GM18505 (cell line): ENCODE results near the gene AP4S1.
"Not testable (repeated sequence)": the region's sequence is repeated elsewhere in the genome, so short reads cannot be mapped to it uniquely, and the experiment has no call there.

Experiments used
- ATAC-seq: cut with Tn5 transposase; IDR thresholded peaks from one replicate; pipeline ENCODE4 v1.9.1; 2021; ENCODE audit not compliant: unreplicated experiment
- POLR2A ChIP-seq: IDR thresholded peaks from 4 replicates; pipeline ENCODE4 v1.6.1; 2011; ENCODE audit warnings: borderline replicate concordance; ENCODE audit not compliant: insufficient read depth, insufficient read length; ENCODE audit errors: extremely low read depth

AP4S1 gene

DNA sequence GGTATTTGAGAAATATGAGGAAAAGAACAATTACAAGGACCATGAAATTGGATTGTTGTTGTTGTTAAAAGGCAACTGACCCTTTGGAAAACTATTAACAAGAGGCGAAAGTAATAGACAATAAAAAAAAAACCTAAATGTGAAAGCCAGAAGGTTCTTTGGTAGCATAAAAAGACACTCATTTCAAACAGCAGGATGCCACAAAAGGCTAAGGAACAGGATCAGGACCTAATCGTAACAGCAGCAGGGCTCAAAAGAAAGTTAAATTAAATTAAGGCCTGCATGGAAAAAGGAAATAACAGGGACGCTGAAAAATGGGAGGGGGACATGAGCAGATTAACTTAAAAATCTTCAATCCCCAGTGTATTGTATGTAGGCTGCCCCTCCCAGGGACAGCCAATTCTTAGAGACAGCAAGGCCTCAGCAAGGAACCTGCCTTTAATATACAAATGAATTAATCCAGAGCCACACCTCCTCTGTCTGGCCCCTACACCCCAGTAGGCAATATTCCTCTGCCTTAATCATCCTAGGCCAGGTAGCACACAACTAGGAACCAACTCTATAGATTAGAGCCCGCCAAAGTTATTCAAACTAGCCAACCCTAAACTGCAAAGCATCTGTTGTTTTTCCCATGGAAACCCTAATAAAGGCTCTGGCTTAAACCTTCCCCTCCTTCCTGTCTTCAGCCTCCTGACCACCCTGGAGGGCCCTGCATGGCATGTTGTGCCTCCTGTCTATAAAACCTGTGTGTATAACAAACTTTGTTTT lies 28.4 kb upstream of the AP4S1 start:
- no peak for TF ChIP-seq POLR2A
- ATAC-seq, result no peak

GRCh38 chr14:30998100-30998706 lies 27.2 kb upstream of the AP4S1 start:
- TF ChIP-seq POLR2A, result no peak
- no peak for ATAC-seq

DNA sequence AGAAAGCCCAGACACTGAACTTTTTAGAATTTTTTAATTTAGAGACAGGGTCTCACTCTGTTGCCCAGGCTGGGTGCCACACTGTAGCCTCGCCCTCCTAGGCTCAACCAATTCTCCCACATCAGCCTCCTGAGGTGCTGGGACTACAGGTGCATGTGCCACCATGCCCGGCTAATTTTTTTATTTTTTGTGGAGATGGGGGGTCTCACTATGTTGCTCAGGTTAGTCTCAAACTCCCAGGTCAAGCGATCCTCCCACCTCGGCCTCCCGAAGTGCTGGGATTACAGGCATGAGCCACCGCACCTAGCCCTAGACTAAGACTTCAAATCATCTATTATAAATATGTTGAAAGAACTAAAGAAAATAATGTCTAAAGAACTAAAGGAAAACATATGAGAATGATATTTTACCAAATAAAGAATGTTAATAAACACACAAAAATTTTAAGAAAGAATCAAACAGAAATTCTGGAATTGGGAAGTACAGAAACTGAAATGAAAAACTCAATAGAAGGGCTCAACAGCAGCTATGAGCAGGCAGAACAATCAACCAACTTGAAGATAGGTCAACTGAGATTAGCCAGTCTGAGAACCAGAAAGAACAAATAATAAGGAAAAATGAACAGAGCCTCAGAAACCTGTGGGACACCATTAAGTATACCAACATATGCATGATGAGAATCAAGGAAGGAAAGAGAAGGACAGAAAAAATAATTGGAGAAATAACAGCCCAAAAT lies 26.2 kb upstream of the AP4S1 start:
- no peak for ATAC-seq
- no peak for TF ChIP-seq POLR2A

GRCh38 chr14:31000629-31001338 lies 24.7 kb upstream of the AP4S1 start:
- no peak for TF ChIP-seq POLR2A
- ATAC-seq, result no peak

DNA sequence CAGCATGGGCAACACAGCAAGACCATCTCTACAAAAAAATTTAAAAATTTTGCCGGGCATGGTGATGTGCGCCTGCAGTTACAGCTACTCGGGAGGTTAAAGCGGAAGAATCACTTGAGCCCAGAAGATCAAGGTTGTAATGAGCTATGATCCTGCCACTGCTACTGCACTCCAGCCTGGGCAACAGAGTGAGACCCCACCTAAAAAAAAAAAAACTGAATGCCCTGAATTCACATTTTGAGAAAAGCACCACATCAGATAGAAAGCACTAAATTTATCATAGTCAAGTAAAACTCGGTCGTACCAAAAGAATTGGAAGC lies 24.1 kb upstream of the AP4S1 start:
- ATAC-seq, result no peak
- no peak for TF ChIP-seq POLR2A

- TF ChIP-seq POLR2A, result no peak
- ATAC-seq, result no peak
Observed at GRCh38 chr14:31003284-31003683, 22.2 kb upstream of the AP4S1 start.

GRCh38 chr14:31004007-31004406 lies 21.4 kb upstream of the AP4S1 start:
- not testable (repeated sequence) for ATAC-seq

DNA sequence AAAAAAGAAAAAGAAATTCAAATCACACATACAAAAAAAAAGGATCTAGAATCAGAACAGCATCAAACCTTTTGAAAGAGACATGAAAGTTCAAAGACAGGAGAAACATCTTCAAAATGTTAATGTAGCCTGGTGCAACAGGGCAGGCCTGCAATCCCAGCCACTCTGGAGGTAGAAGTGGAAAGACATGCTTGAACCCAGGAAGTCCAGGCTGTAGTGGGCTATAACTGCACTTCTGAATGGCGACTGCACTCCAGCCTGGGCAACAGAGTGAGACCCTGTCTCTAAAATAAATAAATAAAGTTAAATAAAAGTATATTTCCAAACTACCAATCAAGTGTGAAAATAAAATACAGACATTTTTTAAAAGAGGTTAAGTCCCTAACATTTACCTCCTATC lies 18.7 kb upstream of the AP4S1 start:
- ATAC-seq, result no peak
- TF ChIP-seq POLR2A, result no peak

GRCh38 chr14:31009836-31010574 lies 15.4 kb upstream of the AP4S1 start:
- no peak for TF ChIP-seq POLR2A

GRCh38 chr14:31010935-31011334 lies 14.5 kb upstream of the AP4S1 start:
- no peak for TF ChIP-seq POLR2A
- no peak for ATAC-seq

More at GRCh38 chr14:31009836-31010574, 15.4 kb upstream of the AP4S1 start:
- no peak for ATAC-seq

DNA sequence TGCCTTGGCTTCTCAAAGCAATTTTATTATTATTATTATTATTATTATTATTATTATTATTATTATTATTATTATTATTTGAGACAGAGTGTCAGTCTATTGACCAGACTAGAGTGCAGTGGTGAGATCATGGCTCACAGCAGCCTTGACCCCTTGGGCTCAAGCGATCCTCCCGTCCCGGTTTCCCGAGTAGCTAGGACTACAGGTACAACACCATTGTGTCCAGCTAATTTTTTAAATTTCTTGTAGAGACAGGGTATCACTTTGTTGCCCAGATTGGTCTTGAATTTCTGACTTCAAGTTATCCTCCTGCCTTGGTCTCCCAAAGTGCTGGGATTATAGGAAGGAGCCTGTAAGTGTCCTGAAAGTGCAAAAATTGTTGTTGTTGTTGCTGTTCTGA lies 11.6 kb upstream of the AP4S1 start:
- no peak for TF ChIP-seq POLR2A
- no peak for ATAC-seq

DNA sequence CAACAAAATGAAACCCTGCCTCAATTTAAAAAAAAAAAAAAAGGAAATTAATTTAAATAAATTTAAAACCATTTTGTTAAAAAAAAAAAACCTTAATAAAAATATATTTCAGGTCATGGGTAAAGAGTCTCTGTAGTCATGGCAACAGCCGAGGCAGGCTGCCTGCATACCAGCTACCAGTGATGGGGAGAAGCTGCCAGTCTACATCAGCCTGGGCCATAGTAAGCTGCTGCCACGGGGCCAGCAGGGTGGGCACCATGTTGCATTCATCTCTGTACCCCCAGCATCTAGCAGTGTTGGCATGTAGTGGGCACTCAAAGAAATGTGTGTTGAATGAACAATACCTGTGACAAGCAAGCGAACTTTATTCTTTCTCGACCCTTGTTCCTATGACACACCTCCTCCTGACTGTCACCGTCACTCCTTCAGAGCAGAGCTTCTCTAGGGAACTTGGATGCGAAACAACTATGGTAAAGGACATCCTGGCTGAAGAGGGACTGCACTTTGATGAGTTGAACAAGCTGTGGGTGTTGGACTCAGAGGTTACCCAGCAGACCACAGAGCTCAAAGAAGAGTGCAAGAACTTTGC lies 7.3 kb upstream of the AP4S1 start:
- no peak for ATAC-seq
- TF ChIP-seq POLR2A, result no peak

DNA sequence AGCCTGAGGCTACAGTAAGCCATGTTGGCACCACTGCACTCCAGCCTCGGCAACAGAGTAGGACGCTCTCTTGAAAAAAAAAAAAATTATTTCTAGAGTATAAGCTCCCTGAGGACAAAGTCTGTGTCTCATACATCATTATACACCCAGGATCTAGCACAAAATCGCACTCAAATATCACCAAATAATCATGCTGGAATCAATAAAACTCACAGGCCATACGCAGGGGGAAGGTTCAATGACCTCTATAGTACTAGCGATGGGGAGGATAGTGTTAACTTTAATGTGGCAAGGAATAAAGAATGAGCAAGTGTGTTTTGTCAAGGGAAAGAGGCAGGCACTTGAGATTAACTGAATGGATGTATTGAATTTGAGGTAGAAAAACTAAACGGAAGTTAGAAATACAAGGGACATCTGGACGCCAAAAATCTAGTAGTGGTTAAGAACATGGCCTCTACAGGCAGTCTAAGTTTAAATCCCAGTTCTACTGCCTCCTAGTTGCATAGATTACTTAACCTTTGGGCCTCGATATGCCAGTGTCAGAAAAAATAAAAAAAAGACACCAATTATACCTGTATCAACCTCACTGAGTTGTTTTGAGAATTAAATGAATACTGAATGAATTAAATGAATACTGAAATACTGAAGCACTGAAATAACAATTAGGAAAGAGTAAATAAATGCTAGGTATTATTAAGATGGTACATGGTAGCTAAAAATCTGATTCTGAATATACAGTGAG lies 4.4 kb upstream of the AP4S1 start:
- ATAC-seq, result no peak
- TF ChIP-seq POLR2A, result no peak

- no peak for TF ChIP-seq POLR2A
- ATAC-seq, result no peak
Observed at GRCh38 chr14:31021576-31021949, 3.9 kb upstream of the AP4S1 start.
